Fibroblast of lung (primary cell): ENCODE data around the gene TMEM97.

ENCODE experiments used
- EZH2 ChIP-seq: IDR thresholded peaks from 2 replicates; pipeline ENCODE4 v1.5.1; 2012; ENCODE audit warnings: low read length, control low read depth, mild to moderate bottlenecking; ENCODE audit errors: missing control alignments
- TF ChIP-seq, protein P1 (sequence below), 2 donors: IDR thresholded peaks in 1 of 2; conservative IDR thresholded peaks in 1 of 2; 1 replicate in 1 of 2; 2 replicates in 1 of 2; pipeline ENCODE4 v1.5.1; 2011 to 2012; ENCODE audit warnings: low read length in 2 of 2, control low read depth in 1 of 2, inconsistent platforms in 1 of 2, low read depth in 1 of 2, mild to moderate bottlenecking in 1 of 2

DNA sequence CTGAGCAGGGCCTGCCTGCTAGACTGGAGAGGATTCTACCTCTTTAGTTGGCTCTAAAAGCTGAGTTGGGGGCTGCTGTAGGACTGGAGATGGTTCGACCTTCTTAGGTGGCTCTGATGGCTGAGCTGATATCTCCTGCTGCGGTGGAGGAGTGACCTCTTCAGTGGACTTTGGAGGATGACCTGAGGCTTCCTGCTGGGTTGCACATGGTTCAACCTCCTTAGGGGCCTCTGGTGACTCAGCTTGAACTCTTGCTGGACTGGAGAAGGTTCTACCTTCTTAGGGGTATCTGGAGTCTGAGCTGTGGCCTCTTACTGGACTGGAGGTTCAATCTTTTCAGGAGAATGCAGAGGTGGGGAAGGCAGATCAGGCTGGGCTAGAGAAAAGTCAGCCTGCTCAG, 48.9 kb upstream of the TMEM97 start:
- TF ChIP-seq, protein P1, sequence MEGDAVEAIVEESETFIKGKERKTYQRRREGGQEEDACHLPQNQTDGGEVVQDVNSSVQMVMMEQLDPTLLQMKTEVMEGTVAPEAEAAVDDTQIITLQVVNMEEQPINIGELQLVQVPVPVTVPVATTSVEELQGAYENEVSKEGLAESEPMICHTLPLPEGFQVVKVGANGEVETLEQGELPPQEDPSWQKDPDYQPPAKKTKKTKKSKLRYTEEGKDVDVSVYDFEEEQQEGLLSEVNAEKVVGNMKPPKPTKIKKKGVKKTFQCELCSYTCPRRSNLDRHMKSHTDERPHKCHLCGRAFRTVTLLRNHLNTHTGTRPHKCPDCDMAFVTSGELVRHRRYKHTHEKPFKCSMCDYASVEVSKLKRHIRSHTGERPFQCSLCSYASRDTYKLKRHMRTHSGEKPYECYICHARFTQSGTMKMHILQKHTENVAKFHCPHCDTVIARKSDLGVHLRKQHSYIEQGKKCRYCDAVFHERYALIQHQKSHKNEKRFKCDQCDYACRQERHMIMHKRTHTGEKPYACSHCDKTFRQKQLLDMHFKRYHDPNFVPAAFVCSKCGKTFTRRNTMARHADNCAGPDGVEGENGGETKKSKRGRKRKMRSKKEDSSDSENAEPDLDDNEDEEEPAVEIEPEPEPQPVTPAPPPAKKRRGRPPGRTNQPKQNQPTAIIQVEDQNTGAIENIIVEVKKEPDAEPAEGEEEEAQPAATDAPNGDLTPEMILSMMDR (conservative IDR thresholded peaks at IDR 0.05 in 1 of 2, IDR thresholded peaks at IDR 0.05 in 1 of 2; ENCODE audit: low read depth in 1 of 2, low read length in 2 of 2) = no peak
- no peak for TF ChIP-seq EZH2
